Measurements from ENCODE around the gene CHP2. TPM values are rescaled to one million over a fixed set of nuclear protein-coding genes. Genes with fewer than 3 reads are reported as not detected.
"Not testable (repeated sequence)": the region's sequence is repeated elsewhere in the genome, so short reads cannot be mapped to it uniquely, and the experiment has no call there.

Gene CHP2
- total and polyA plus RNA-seq, 2 donors (not counting 1 experiment from before 2014, with no cell fraction given) = not detected

DNA sequence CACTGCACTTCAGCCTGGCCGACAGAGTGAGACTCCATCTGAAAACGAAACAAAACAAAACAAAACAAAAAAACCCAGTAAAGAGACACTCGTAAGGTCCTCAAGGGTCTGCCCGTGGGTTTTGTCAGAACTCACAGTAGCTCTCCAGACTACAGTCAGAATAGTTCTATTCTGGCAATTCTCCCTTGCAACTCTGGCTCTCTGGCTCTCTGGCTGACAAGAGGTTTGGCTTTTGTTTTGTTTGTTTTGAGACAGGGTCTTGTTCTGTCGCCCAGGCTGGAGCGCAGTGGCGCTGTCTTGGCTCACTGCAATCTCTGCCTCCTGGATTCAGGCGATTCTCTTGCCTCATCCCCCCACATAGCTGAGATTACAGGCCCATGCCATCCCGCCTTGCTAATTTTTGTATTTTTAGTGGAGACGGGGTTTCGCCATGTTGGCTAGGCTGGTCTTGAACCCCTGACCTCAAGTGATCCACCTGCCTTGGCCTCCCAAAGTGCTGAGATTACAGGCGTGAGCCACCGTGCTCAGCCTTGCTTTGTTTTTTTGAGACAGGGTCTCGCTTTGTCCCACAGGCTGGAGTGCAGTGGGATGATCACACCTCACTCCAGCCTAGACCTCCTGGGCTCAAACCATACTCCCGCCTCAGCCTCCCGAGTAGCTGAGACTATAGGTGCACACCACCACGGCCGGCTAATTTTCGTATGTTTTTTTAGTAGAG is 20.5 kb upstream of the CHP2 start:
- Histone ChIP-seq H3K4me2 (replicated peaks; ENCODE audit: low read depth, low read length, poor library complexity, severe bottlenecking) (no peak overlapping the region), H3K9ac (ENCODE audit: low read length) (no peak overlapping the region), H2AFZ (ENCODE audit: insufficient read depth, low read depth, low read length, poor library complexity, severe bottlenecking) (no peak overlapping the region), H3K4me1 (ENCODE audit: control insufficient read depth in 2 of 2, insufficient read depth in 2 of 2, low read length in 2 of 2) (peaks cover 3 to 5% of the 10 kb centered on the region in 2 donors), H3K36me3 (replicated peaks in 1 of 2; ENCODE audit: control extremely low read depth in 1 of 2, control insufficient read depth in 1 of 2, extremely low read depth in 1 of 2, insufficient read depth in 2 of 2, low read length in 1 of 2) (no peaks in the 10 kb centered on the region), H3K27me3 (replicated peaks in 1 of 4; ENCODE audit: control extremely low read depth in 1 of 4, control insufficient read depth in 3 of 4, insufficient read depth in 4 of 4, low read length in 3 of 4) (peaks cover 0 to 6% (median 0%) of the 10 kb centered on the region in 4 experiments), H4K20me1 (ENCODE audit: control insufficient read depth, insufficient read depth, low read length, poor library complexity, severe bottlenecking) (no peaks in the 10 kb centered on the region), H3K27ac (ENCODE audit: low read length in 2 of 2) (no peak overlapping the region), H3K4me3 (ENCODE audit: control extremely low read depth in 1 of 5, extremely low read depth in 1 of 5, insufficient read depth in 1 of 5, low read depth in 2 of 5, low read length in 4 of 5) (no peak overlapping the region), H3K9me3 (ENCODE audit: control extremely low read depth in 1 of 3, control insufficient read depth in 2 of 3, insufficient read depth in 1 of 3, low read length in 2 of 3) (no peaks in the 10 kb centered on the region), H3K79me2 (ENCODE audit: control insufficient read depth, insufficient read depth, low read length) (no peaks in the 10 kb centered on the region)
- 88% methylated on average over 6 of the region's 19 CpGs for WGBS (ENCODE audit: insufficient coverage)
- POLR2A ChIA-PET = no interaction called here
- no peak overlapping the region for H3K4me3 Mint-ChIP-seq
- DNase-seq (no peak), ATAC-seq (ENCODE audit: low read depth) (no peak)
- TF ChIP-seq EZH2 (IDR thresholded peaks at IDR 0.05; ENCODE audit: borderline replicate concordance, insufficient read depth, low read depth, low read length, poor library complexity, severe bottlenecking) = no peak
- TF ChIP-seq, protein P1, sequence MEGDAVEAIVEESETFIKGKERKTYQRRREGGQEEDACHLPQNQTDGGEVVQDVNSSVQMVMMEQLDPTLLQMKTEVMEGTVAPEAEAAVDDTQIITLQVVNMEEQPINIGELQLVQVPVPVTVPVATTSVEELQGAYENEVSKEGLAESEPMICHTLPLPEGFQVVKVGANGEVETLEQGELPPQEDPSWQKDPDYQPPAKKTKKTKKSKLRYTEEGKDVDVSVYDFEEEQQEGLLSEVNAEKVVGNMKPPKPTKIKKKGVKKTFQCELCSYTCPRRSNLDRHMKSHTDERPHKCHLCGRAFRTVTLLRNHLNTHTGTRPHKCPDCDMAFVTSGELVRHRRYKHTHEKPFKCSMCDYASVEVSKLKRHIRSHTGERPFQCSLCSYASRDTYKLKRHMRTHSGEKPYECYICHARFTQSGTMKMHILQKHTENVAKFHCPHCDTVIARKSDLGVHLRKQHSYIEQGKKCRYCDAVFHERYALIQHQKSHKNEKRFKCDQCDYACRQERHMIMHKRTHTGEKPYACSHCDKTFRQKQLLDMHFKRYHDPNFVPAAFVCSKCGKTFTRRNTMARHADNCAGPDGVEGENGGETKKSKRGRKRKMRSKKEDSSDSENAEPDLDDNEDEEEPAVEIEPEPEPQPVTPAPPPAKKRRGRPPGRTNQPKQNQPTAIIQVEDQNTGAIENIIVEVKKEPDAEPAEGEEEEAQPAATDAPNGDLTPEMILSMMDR (IDR thresholded peaks at IDR 0.05) = no peak
- no peaks in the 10 kb centered on the region for H3K9me3 Mint-ChIP-seq (ENCODE audit: insufficient read depth)
- H3K4me1 Mint-ChIP-seq = peaks cover 7% of the 10 kb centered on the region
- CTCF ChIA-PET = interaction anchor here (0.7 to 7.5 kb wide), 10 partner anchors 68 to 770 kb away, joined by 3 to 59 read pairs (median 4); no protein-coding TSS in a partner anchor
- H3K27ac Mint-ChIP-seq = no peak overlapping the region
- intact Hi-C loops (cut with micrococcal nuclease) = loop anchor here (2.0 kb wide), 1 partner anchor 66 kb away; no protein-coding TSS in a partner anchor
- H3K27me3 Mint-ChIP-seq = peaks cover 9% of the 10 kb centered on the region

DNA sequence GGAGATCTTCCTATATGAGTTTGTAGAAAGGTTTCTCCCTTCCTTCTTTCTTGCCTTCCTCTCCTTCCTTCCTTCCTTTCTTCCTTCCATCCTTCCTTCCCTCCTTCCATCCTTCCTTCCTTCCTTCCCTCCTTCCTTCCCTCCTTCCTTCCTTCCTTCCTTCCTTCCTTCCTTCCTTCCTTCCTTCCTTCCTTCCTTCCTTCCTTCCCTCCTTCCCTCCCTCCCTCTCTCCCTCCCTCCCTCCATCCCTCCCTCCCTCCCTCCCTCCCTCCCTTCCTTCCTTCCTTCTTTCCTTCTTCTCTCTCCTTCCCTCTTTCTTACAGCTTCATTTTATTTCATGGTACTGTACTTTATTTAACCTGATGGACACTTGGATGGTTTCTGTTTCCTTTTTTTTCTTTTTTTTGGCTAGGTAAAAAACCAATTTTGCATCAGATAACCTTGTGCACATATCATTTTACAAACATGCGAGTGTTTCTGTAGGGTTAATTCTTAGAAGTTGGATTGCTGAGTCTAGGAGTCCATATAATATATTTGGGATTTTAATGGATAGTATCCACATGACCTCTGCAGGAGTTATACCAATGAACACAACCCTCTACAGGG is 17.3 kb upstream of the CHP2 start:
- intact Hi-C loops (cut with micrococcal nuclease) = not testable (repeated sequence)

More for the DNA sequence above, 17.3 kb upstream of the CHP2 start:
- H3K79me2 ChIP-seq (ENCODE audit: control insufficient read depth, insufficient read depth, low read length); H3K4me2 ChIP-seq (replicated peaks; ENCODE audit: low read depth, low read length, poor library complexity, severe bottlenecking); H3K4me1 ChIP-seq (ENCODE audit: control insufficient read depth in 2 of 2, insufficient read depth in 2 of 2, low read length in 2 of 2); DNase-seq; H3K27ac ChIP-seq (ENCODE audit: low read length in 2 of 2); H3K9me3 ChIP-seq (ENCODE audit: control extremely low read depth in 1 of 3, control insufficient read depth in 2 of 3, insufficient read depth in 1 of 3, low read length in 2 of 3); H3K4me3 ChIP-seq (ENCODE audit: control extremely low read depth in 1 of 5, extremely low read depth in 1 of 5, insufficient read depth in 1 of 5, low read depth in 2 of 5, low read length in 4 of 5); H3K9ac ChIP-seq (ENCODE audit: low read length); H4K20me1 ChIP-seq (ENCODE audit: control insufficient read depth, insufficient read depth, low read length, poor library complexity, severe bottlenecking); H2AFZ ChIP-seq (ENCODE audit: insufficient read depth, low read depth, low read length, poor library complexity, severe bottlenecking); H3K4me3 Mint-ChIP-seq; H3K4me1 Mint-ChIP-seq; POLR2A ChIA-PET; ATAC-seq (ENCODE audit: low read depth); H3K27me3 ChIP-seq (replicated peaks in 1 of 4; ENCODE audit: control extremely low read depth in 1 of 4, control insufficient read depth in 3 of 4, insufficient read depth in 4 of 4, low read length in 3 of 4); H3K27ac Mint-ChIP-seq; H3K36me3 ChIP-seq (replicated peaks in 1 of 2; ENCODE audit: control extremely low read depth in 1 of 2, control insufficient read depth in 1 of 2, extremely low read depth in 1 of 2, insufficient read depth in 2 of 2, low read length in 1 of 2); H3K9me3 Mint-ChIP-seq (ENCODE audit: insufficient read depth): not testable (repeated sequence)
- no CpG with 5 or more reads among the region's 1 CpG for WGBS (ENCODE audit: insufficient coverage)
- peaks cover 12% of the 10 kb centered on the region for H3K27me3 Mint-ChIP-seq
- CTCF ChIA-PET = interaction anchor here (1.0 kb wide), 1 partner anchor 767 kb away, joined by 5 read pairs; no protein-coding TSS in a partner anchor

Data from B cell (primary cell).